ENCODE measurements around the gene GNG8. TPM values are rescaled to one million over a fixed set of nuclear protein-coding genes. Genes with fewer than 3 reads are reported as not detected.

Gene GNG8
- not detected for total RNA-seq

DNA sequence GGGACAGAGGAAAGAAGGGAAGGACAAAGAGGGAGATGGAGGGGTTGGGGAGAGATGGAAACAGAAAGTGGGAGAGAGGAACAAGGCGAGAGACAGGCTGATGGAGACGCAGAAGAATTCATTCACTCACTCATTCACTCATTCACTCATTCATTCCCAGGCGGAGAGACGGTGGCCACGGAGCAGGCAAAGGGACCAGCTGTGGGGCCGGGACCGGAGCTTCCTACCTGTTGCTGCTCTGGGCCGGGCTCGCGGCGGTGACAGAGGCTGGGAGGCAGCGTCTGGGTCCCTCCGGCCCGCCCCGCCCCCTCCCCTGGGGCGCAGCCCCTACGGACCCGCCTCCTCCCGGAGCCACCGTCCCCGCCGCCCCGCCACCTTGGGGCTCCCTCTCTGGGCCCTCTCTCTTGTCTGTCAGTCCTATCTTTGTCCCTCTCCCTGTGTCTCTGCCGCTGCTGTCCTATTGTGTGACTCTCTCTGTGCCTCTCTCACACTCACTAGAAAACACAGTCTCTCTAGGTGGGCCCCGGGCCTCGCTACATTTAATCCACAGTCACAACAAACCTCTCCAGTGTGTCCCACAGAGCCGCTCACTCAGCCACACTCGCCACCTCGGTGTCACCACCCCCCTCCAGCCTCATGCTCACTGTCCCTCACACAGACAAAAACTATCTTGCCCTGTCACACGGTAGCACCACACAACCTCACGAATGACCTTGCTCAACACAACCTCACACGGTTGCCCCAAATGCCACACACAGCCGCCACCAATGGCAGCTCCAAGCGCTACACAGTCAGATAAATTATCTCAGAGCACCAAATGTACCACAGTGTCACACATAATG is at the start of gene GNG8:
GNG8 (minus strand) TSS at position 283 of the 842 bp plus-strand sequence. CDS start 1,520 bp downstream, outside the sequence.
- no peak for TF ChIP-seq POLR2A (IDR thresholded peaks at IDR 0.05)
- TF ChIP-seq, protein P1, sequence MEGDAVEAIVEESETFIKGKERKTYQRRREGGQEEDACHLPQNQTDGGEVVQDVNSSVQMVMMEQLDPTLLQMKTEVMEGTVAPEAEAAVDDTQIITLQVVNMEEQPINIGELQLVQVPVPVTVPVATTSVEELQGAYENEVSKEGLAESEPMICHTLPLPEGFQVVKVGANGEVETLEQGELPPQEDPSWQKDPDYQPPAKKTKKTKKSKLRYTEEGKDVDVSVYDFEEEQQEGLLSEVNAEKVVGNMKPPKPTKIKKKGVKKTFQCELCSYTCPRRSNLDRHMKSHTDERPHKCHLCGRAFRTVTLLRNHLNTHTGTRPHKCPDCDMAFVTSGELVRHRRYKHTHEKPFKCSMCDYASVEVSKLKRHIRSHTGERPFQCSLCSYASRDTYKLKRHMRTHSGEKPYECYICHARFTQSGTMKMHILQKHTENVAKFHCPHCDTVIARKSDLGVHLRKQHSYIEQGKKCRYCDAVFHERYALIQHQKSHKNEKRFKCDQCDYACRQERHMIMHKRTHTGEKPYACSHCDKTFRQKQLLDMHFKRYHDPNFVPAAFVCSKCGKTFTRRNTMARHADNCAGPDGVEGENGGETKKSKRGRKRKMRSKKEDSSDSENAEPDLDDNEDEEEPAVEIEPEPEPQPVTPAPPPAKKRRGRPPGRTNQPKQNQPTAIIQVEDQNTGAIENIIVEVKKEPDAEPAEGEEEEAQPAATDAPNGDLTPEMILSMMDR (IDR thresholded peaks at IDR 0.05): no peak
- ATAC-seq: no peak
- Histone ChIP-seq H3K9me3 (no peaks in the 10 kb centered on the region), H3K27me3 (peaks cover 0 to 8% of the 10 kb centered on the region in 2 donors), H3K4me3 (no peak within 1 kb of the TSS), H3K27ac (no peak within 1 kb of the TSS), H3K4me1 (peaks cover 35% of the 10 kb centered on the region), H3K36me3 (replicated peaks in 1 of 2; ENCODE audit: insufficient read depth in 1 of 2, low read depth in 2 of 2) (no peaks in the 10 kb centered on the region)
- WGBS, 2 donors: 29 to 33% methylated on average over 22 to 27 of the region's 34 CpGs
- DNase-seq: no peak
- intact Hi-C loops (cut with DNase I): no loop called here

DNA sequence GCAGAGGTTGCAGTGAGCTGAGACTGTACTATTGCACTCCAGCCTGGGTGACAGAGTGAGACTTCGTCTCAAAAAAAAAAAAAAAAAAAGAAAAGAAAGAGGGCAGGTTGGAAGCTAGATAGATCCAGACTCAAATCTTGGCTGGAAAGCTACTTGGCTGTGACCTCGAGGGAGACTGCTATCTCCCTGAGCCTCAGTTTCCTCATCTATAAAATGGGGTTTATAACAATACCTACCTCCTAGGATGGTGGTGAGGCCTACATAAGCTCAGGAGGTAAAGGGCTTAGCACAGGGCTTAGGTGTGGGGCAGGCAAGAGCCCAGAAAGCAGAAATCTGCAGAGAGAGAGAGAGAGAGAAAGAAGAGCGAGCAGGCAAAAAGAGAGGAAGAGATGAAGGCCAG is 49.2 kb upstream of the GNG8 start:
- H3K27me3 ChIP-seq: no peaks in the 10 kb centered on the region
- H3K36me3 ChIP-seq (replicated peaks in 1 of 2; ENCODE audit: insufficient read depth in 1 of 2, low read depth in 2 of 2): peaks cover 8 to 31% of the 10 kb centered on the region in 2 donors
- no peak overlapping the region for H3K4me3 ChIP-seq
- no peaks in the 10 kb centered on the region for H3K9me3 ChIP-seq
- ATAC-seq (no peak), DNase-seq (no peak)
- intact Hi-C loops (cut with DNase I): no loop called here
- no peaks in the 10 kb centered on the region for H3K4me1 ChIP-seq
- TF ChIP-seq, protein P1 (IDR thresholded peaks at IDR 0.05): no peak
- no peak for TF ChIP-seq POLR2A (IDR thresholded peaks at IDR 0.05)
- H3K27ac ChIP-seq: no peak overlapping the region
- WGBS, 2 donors: 74 to 96% methylated on average over 3 of the region's 3 CpGs

DNA sequence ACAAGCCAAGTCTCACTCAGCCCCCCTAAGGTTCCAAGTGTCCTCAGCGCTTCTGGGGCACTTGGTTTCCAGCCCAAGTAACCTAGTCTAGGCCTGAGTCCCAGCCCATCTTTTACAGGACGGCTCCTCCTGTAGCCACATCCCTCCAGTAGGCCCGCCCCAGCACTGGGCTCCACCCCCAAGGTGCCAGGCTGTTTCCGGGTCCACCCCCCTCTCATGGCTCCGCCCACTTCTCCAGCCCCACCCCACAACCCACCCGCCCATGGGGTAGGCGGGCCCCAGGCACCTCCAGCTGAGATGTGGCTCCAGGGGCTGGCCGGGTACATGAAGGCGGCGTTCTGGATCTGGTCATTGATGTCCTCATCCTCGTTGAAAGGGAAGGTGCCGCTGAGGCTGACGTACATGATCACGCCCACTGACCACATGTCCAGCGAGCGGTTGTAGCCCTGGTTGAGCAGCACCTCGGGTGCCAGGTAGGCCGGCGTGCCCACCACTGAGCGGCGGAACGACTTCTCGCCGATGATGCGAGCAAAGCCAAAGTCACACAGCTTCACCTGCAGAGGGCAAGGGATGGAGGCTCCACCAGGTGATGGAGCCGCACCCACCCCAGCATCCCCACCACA is 42.2 kb upstream of the GNG8 start:
- TF ChIP-seq, protein P1 (IDR thresholded peaks at IDR 0.05): no peak
- TF ChIP-seq POLR2A (IDR thresholded peaks at IDR 0.05): no peak
- Histone ChIP-seq H3K9me3 (no peaks in the 10 kb centered on the region), H3K4me3 (no peak overlapping the region), H3K36me3 (replicated peaks in 1 of 2; ENCODE audit: insufficient read depth in 1 of 2, low read depth in 2 of 2) (peaks cover 8 to 24% of the 10 kb centered on the region in 2 donors), H3K4me1 (no peaks in the 10 kb centered on the region), H3K27ac (no peak overlapping the region), H3K27me3 (no peaks in the 10 kb centered on the region)
- DNase-seq: peak in 3 of 4 donors; percentile 17 to 19 (median 18)
- intact Hi-C loops (cut with DNase I): no loop called here
- ATAC-seq: no peak
- WGBS, 2 donors: 88 to 95% methylated on average over 15 to 26 of the region's 26 CpGs

DNA sequence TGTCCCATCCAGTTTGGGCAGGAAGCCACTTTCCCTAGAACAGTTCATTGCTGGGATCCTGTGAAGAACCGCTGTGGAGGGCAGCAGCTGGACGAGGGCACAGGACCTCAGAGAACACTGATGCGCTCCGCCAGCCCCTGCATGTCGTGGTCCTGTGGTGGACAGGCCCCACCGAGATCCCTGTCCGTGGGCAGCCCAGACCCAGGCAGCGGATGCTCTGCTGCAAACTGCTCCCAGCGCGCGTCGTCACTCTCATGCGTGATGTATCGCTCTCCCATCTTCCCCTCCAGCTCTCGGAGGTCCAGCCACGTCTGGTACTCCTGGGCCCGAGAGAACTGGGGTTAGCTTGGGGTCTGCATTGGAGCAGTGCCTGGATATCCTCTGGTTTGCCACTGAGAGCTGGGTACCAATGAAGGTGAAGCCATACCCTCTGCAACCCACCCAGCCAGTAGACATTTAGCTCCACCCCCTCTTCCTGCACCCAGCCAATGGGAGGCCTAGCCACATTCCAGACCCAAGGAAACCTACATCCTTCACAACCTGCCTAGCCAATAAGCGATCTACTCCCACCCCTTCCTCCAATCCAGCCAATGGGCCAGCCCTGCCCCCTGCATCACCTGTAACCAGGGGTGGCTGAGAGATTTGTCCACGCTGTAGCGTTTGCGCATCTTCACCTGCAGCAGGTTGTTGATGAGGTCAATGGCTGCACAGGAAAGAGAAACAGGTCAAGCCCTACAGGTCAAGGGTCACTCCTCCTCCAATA is 38.6 kb upstream of the GNG8 start:
- Histone ChIP-seq H3K4me1 (no peaks in the 10 kb centered on the region), H3K36me3 (replicated peaks in 1 of 2; ENCODE audit: insufficient read depth in 1 of 2, low read depth in 2 of 2) (peaks cover 8 to 19% of the 10 kb centered on the region in 2 donors), H3K27ac (no peak overlapping the region), H3K27me3 (no peaks in the 10 kb centered on the region), H3K9me3 (no peaks in the 10 kb centered on the region), H3K4me3 (no peak overlapping the region)
- ATAC-seq (peak; percentile 22), DNase-seq (no peak)
- intact Hi-C loops (cut with DNase I): no loop called here
- WGBS, 2 donors: 88 to 95% methylated on average over 11 to 21 of the region's 21 CpGs
- TF ChIP-seq POLR2A (IDR thresholded peaks at IDR 0.05): no peak
- TF ChIP-seq, protein P1 (IDR thresholded peaks at IDR 0.05): no peak
